GM18511 (cell line): Measurements from ENCODE around the gene MT1HL1.

ENCODE experiments used
- ATAC-seq: cut with Tn5 transposase; IDR thresholded peaks from one replicate; pipeline ENCODE4 v1.9.1; 2021; ENCODE audit warnings: mild to moderate bottlenecking, moderate library complexity; ENCODE audit not compliant: unreplicated experiment

MT1HL1 gene

DNA sequence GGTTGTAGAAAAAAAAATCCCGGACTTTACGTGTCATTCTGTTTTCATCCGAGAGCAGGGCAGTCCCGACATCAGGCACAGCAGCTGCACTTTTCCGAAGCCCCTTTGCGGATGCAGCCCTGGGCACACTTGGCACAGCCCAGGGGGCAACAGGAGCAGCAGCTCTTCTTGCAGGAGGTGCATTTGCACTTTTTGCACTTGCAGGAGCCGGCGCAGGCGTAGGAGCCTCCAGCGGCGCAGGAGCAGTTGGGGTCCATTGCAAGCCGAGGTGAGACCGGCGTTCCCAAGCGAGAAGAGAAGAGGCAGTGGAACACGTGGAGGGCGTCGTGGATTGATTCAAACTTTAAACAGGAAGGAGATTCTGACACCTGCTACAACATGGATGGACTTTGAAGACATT lies at the start of gene MT1HL1:
MT1HL1 (minus strand) TSS at position 326 of the 400 bp plus-strand sequence; CDS start at position 257, 69 bp downstream.
- ATAC-seq = no peak

DNA sequence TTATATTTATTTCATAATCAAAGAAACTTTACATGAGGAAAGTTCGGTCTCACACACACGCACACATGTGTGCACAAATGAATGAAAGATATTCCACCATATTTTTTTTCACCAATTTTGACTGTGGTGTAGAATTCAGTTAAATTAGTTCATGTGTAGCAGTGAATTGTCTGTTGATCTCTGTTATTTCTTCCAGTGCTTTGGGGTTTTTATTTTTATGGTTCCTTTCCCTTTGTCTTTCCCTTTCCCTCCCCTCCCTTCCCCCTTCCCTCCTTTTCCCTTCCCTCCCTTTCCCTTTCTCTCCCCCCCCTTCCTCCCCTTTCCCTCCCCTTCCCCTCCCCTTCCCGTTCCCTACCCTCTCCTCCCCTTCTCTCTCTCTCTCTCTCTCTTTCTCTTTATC lies 46.7 kb upstream of the MT1HL1 start:
- ATAC-seq = no peak

DNA sequence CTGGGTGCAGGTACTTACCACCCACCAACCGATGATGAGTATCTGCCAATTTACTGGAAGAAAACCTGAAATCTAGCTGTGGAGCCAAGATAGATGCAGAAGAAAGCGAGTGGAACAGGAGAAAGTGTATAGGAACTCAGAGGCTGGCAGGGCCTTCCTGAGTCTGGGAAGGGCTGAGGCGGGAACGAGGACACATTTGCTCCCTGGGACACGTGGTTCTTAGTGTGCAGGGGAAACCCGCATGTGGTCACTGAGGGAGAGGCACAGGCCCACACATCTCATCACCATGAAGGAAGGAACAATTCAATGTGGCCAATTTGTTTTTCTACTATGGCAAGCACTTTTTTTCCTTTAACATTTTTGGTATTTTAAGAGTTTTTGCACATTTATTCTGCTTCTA lies 45.9 kb upstream of the MT1HL1 start:
- ATAC-seq = no peak

DNA sequence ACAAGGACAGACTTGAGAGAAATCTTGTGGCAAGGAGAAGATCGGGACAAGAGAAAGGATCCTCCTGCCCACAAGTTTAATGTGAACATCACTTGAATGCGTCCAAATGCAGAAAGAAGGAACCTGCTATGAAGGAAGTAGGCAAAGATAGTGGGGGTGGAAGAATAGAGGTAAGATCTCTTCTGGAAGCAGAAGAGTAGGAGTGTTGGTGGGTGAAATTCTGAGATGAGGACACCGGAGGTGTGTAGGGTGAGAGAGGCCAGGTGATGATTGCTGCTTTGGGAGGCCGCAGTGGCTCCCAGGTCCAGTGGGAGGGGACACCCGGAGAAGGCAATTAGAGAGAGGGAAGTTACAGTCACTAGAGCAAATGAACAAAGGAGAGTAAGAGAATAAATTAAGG lies 44.6 kb upstream of the MT1HL1 start:
- ATAC-seq = no peak

DNA sequence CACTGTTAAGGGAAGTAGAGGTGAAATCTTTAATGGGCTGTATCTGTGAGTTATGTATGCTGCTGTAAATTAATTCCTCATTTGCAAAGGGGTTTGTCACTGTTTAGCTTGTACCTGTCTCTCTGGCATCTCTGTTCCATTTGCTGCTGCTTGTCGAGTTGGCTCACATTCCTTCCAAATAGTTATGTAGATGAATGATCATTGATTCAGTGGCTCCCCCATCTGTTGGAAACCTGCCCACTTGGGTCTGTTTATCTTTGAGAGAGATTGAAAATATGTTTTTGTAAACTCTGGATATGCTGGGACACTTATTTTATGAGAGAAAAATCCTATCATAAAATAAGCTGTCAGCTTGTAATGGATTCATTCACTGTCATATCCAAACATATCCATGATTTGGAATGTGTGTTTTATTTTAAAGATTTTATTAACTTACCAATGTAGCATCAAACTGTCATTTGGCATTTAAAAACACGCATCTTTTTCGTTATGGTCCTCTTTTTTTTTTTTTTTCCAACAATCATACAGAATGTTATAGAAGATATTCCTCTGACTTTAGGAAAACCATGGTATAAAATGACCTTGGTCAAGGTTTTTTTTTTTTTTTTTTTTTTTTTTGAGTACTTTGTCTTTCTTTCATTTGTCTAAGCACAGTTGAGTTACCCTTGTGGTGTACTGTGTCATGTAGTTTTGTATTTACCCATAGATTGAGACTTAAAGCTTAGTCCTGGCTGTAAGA lies 41.2 kb upstream of the MT1HL1 start:
- no peak for ATAC-seq

DNA sequence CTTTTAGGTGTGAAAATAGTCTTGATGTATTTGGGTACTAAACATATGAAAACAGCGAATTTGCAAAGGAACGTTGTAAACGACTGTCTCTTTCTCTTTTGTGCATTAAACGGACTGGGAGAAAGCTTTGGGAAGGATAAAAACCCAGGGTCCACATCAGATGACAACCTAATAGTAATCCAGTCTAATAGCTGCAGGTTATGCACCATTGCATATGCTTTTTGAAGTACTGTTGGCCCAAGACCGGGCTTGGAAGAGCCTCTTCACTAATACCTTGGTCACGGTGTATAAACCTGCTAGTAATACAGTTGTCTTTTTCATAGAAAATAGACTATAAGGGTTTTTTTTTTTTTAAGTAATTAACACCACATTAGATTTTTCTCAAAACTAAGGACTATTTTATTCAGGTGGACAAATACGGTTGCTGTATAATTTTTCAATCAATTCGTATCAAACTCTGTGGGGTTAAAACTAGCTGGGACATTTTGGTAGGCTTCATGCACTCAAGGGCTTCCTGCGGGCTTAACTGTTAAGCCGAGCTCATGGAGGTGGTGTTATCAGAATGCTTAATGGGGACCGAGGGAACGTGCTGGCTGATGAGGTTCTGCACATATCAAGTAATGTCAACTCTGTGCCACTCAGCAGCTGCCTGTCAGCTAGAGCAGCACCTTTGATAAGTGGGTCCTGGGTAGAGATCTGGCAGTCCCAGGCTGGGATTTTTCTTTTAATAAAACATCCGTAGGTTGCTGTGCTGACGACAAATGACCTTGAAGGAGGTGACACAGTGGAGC lies 39.8 kb upstream of the MT1HL1 start:
- no peak for ATAC-seq

DNA sequence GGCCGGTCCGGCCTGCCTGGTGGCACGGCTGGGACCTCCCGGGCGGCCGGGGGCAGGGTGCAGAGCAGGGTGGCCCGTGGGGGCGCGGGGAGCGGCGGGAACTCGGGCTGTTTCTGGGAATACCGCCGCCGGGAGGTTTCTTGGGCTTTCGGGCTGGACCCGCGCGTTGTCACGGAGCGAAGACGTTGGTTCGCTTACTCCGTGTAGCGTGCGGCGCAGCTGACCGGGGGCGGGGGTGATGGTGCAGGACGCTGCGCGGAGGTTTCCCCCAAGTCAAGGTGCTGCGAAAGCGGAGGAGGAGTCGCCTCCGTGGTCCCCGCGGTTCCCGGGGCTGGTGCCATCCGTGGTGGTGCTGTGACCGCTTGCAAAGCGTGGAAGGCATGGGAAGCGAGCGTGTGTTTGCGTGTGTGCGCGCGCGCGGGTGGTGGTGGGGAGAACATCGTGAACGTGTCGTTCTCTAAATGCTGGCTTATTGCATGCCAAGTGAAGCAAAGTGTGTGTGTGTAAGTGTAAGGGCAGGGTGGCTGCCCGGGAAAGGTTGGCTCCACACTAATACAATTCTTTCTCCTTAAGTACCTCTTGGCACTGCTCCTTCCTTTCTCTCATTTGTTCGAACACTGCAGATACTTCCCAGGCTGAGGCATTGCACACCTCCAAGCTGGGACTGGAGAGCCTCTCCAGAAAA lies 38.8 kb upstream of the MT1HL1 start:
- no peak for ATAC-seq

DNA sequence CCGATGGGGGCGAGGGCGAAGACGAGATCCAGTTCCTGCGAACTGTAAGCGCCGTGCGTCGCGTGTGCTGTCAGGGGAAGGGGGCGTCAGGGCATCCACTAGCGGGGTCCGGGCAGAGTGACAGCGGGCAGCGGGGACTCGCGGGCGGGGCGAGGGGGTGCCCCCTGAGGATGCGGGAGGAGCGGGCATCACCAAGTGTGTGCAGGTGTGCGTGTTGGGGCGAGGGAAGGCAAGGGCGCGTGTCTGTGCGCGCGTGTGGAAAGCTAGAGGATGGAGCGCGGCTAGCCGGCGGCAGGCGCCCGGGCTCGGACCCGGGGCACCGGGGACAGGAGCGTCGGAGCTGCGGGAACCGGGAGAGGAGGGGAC lies 38.3 kb upstream of the MT1HL1 start:
- no peak for ATAC-seq

DNA sequence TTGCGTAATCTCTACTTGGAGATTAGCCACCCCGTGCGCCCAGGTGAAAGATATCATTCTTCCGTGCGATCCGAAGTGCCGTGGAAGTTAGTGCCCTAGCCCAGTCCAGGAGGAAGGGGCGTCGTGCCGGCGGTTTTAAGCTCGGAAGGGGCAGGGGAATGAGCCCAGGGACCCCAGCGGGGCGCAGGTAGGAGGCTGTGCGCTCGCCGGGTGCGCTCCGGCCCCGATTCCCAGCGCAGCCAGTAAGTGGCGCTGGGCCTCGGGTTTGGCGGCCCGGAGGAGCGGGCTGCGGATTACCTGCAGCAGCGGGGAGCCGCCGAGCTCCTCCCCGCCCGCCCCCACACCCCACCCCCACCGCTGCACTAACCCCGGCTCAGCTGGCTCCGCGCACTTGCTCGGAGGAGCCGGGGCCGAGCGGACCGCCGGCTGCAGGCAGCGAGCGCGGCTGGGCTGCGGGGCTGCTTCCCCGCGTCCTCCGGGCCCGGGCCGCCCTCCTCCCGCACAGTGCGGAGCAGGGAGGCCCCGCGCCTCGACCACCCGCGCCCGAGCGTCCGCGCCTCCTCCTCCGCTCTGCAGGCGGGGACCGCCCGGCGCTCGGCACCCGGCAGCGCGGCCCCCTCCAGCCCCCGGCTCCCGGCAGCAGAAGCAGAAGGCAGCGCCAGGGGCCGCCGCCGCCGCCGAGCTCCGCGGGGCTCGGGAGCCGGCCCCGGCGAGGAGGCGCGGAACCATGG lies 37.7 kb upstream of the MT1HL1 start, which contains the start of gene RYR2:
RYR2 (plus strand) TSS at position 390 of the 731 bp plus-strand sequence; CDS start at position 728, 338 bp downstream.
- ATAC-seq = no peak

DNA sequence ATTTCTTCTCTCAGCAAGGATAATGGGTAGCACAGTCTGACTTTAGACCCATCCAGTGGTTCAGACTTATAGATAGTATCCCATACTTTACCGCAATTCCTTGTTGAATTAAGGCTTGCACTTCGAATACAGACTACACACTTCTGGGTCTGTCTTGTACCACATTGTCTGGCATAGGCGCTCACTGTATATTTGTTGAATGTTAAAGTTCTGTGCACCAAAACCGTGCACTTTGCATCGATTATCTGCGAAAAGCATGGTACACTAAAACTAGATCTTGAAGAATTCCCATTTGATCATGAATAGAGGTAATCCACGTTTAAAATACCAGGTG lies 37.2 kb upstream of the MT1HL1 start:
- no peak for ATAC-seq

DNA sequence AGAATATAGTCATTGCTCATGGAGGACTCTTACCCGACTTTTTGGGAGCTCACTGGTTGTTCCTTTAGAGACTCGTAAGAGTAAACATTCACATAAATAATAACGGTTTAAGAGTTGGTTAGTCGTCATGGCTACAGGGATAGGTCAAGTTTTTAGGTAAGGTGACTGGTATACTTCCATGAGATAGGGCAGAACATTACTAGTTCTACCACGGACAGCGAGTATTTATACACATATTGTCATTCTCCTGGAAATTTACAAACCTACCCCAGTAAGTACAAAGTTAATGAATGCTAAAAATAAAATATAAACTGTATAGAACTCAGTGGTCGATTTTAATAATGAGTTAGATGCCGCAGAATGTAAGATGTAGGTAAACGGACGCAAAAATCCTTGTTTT lies 36.6 kb upstream of the MT1HL1 start:
- ATAC-seq = no peak

DNA sequence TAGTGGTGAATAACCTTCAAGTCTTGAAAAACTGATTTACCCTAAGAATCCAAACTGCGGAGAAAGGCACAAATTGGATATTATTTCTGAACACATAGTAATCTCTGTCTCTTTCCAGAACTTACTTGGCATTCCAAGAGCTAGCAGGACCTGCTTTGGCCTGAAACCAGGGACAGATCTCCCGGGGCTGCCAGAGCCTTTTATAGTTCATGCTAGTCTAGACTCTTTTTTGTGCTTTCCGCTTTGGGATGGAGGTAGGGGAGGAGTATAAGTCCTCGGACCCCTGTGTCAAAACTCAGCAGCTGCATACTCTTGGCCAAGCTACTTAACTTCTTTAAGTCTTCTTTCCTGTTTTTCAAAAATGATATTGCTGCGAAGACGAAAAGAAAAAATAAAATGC lies 34.0 kb upstream of the MT1HL1 start:
- ATAC-seq = no peak

DNA sequence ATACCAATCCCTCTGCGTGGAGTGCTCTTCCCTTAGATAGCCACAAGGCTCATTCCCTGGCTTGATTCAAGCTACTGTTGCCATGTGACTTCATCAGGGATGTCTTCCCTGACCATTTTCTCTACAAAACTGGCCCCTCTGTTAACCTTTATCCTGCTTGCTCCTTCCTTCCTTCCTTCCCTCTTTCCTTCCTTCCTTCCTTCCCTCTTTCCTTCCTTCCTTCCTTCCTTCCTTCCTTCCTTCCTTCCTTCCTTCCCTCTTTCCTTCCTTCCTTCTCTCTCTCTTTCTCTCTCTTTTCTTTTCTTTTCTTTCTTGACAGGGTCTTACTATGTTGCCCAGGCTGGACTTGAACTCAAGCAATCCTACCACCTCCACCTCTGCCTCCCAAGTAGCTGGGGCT lies 31.5 kb upstream of the MT1HL1 start:
- no peak for ATAC-seq

DNA sequence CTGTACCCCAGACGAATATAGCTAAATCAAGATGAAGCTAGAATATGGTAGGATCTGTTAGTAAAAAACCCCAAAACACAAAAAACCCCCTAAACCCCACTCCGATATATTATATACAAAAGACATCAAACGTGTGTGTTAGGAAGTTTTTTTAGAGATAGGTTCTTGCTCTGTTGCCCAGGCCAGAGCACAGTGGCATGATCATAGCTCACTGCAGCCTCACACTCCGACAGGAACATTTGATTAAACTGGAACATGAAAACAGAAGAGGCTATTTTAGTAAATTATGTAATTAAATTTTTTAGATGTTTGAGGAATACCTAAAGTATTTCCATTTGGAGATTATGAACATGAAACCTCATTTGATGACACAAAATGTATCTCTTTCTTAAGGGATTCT lies 29.6 kb upstream of the MT1HL1 start:
- ATAC-seq = no peak

DNA sequence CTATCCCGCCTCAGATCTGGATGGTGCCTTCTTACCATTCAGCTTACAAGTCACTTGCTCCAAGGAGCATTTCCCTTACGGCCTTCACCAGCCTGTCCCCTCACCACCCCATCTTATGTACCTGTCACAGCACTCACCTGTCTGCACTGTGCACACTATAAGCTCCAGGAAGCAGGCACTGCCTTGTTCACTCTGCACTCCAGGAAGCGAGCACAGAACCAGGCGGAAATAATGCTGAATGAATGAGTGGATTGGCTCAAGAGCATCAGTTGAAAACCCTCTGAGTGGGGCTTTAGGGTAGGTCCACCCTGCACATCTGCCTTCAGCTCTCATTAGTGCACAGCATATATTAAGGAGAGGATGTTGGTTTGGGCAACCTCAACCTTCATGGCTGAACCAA lies 28.8 kb upstream of the MT1HL1 start:
- ATAC-seq = no peak

DNA sequence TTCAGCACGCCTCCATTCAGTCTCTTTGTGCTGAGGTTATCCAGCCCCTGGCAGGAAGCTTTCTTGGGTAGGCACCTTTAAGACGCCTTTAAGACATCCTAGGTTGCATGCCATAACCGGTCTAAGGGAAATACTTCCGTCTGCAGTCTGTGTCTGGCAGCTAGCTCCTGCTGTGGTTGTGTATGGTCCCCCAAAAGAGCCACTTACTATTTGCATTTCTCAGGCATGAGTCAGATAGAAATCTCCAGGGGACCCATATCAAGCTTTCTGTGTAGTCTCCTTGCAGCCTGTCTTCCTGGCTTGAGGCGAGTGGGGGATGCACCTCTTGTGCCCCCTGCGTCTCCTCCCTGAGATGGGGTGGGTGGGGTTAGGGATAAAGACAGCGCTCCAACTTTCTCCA lies 27.8 kb upstream of the MT1HL1 start:
- peak; percentile 74 for ATAC-seq

DNA sequence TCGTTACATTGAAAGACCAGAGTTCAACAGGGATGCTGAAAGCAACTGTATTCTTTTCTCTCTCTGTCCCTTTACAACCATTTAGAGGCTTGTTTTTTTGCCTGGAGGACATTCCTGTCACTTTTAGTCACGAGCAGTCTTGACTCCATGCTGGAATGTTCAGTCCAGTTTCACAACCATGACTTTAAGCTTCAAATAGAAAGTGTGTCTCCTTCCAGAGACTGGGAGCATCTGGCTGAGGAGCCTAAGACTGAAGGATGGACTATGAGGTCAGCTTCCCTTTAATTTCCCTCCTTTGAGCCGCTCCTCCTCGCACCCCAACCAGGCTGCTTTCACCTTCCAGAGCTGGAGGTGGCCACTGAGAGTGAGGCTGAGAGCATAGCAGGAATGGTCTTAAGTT lies 27.2 kb upstream of the MT1HL1 start:
- ATAC-seq = no peak

DNA sequence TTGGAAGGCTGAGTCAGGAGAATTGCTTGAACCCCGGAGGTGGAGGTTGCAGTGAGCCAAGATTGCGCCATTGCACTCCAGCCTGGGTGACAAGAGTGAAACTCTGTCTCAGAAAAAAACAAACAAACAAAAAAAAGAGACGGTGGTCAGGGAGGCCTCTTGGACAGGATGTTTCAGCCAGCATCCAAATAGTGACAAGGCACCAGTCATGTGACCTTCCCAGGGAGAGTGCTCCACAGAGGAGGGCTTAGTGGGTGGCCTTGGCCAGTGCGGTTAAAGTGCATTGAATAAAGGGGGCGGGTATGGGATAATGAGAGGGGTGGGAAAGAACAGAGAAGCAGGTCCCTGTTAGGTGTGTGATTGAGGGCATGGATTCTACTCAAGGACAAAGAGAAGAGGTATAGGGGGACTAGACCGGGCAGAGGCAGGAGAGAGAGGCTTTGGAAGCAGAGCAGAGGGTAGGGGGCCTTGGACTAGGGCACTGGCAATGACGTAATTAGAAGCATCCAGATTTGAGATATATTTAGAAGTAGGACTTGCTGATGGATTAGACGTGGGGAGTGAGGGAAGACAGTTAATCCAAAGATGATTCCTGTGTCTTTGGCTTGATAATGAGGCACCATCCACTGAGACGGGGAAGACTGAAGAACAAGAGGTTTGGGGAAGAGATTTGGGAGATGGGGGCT lies 25.8 kb upstream of the MT1HL1 start:
- ATAC-seq = no peak

DNA sequence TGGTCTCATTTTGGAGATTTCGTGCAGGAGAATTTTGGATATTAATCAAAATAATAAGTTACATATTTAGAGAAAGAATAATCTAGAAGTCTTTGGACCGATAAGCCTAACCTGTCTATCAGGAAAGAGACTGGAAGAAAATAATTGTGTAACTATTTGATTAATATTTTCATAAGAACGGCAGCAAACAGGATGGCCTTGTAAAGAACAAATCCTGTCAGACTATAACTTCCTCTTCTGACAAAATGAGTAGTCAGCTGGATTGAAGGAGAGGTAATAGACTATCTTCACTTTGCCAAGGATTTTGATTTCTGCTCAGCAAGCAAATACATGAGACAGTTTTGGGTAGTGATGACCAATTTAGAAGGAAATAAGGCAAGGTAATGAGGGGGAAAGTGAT lies 25.0 kb upstream of the MT1HL1 start:
- no peak for ATAC-seq

DNA sequence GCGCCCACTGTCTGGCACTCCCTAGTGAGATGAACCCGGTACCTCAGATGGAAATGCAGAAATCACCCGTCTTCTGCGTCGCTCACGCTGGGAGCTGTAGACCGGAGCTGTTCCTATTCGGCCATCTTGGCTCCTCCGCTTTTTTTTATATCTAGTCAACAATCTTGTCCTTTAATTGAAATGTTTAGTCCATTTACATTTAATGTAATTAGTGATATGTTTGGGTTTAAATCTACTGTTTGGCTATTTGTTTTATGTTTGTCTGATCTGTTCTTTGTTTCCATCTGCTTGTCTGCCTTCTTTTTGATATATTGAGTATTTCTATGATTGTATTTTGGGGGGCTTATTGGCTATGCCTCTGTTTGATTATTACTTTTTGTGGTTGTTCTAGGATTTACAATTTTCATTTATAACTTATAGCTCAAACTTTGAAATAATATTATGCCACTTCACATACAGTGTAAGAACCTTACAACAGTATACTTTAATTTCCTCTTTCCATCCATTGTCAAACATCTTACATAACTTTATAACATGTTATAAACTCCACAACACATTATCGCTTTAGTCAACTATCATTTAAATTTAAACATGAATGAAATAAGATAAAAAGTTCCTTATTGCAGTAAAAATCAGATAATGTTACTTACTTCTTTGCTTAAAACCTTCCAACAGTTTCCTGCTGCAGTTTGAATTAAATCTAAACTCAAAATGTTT lies 21.3 kb upstream of the MT1HL1 start:
- ATAC-seq = no peak
